Kidney (tissue), 14 donors: ENCODE results near the gene SOS2. TPM values are rescaled to one million over a fixed set of nuclear protein-coding genes. Genes with fewer than 3 reads are reported as not detected.

ENCODE experiments used
- DNase-seq, 5 donors: peaks; one replicate each; pipeline ENCODE4 v3.0.0-alpha.2; 2013 to 2020
- FAIRE-seq: peaks from 2 replicates; lab custom pipeline; 2012; peaks lifted over from hg19 to GRCh38; lab: Jason Lieb, UNC
- H3K27ac ChIP-seq, 2 donors: one replicate each; pipeline ENCODE4 v1.7.0; 2013; ENCODE audit warnings: low read depth in 2 of 2, low read length in 2 of 2, inconsistent platforms in 1 of 2
- H3K27me3 ChIP-seq: one replicate; pipeline ENCODE4 v1.7.1; 2013; ENCODE audit warnings: low read length, inconsistent platforms; ENCODE audit not compliant: control insufficient read depth, insufficient read depth
- H3K36me3 ChIP-seq, 3 donors: one replicate each; pipeline versions ENCODE4 v1.7.0 to v1.7.1; 2013; ENCODE audit warnings: low read length in 3 of 3, control low read depth in 1 of 3, inconsistent platforms in 1 of 3; ENCODE audit not compliant: insufficient read depth in 3 of 3, control insufficient read depth in 2 of 3
- H3K4me1 ChIP-seq, 3 donors: one replicate each; pipeline versions ENCODE4 v1.7.0 to v1.7.1; 2013; ENCODE audit warnings: low read length in 3 of 3, inconsistent platforms in 1 of 3, low read depth in 1 of 3; ENCODE audit not compliant: control insufficient read depth in 2 of 3, insufficient read depth in 2 of 3
- H3K4me3 ChIP-seq, 3 donors: one replicate each; pipeline versions ENCODE4 v1.7.0 to v1.8.1; 2013; ENCODE audit warnings: low read length in 3 of 3, control low read depth in 1 of 3, inconsistent platforms in 1 of 3
- H3K9ac ChIP-seq, 3 donors: one replicate each; pipeline versions ENCODE4 v1.7.0 to v1.7.1; 2013; ENCODE audit warnings: low read length in 3 of 3, control low read depth in 1 of 3, inconsistent platforms in 1 of 3
- H3K9me3 ChIP-seq, 3 donors: one replicate each; pipeline versions ENCODE4 v1.7.0 to v1.7.1; 2013; ENCODE audit warnings: low read length in 3 of 3, control low read depth in 1 of 3, inconsistent platforms in 1 of 3; ENCODE audit not compliant: control insufficient read depth in 2 of 3, insufficient read depth in 1 of 3
- CTCF ChIP-seq: IDR thresholded peaks from 3 replicates; pipeline ENCODE4 v1.5.1; 2012; ENCODE audit warnings: mild to moderate bottlenecking, moderate library complexity, borderline replicate concordance; ENCODE audit not compliant: insufficient read depth; ENCODE audit errors: extremely low read depth
- intact Hi-C: fragments of 100-400 bp; cut with DNase I; formaldehyde crosslinking; loops from one replicate; pipeline ENCODE4 v1.11.1; 2022
- polyA plus RNA-seq: library from polyadenylated mRNA; stranded (reverse); fragments of 350-450 nt; fragmentation: Illumina TruSeq; extraction: RNeasy Lipid Tissue Mini Kit (QIAGEN cat#74804); gene quantifications from one replicate; pipeline ENCODE4 v1.2.3, GENCODE V29; 2014; ENCODE audit warnings: low read depth, low replicate concordance; ENCODE audit not compliant: insufficient read depth
- total RNA-seq: library from RNA; stranded (reverse); fragmentation: NEBNext Ultra II Directional; extraction: Animal tissue kit (Norgen Biotek cat#: 25700); gene quantifications from one replicate; pipeline ENCODE4 v1.2.1, GENCODE V29; 2021
- donor health status: control.
- donor health status: control.
- donor health status: control.
- donor health status: control.
- donor health status: control.
- donor health status: DM: yes; HTN: yes; CAD: no.
- donor health status: Normal renal cell carcinoma (clear cell type).

The SOS2 gene
- total and polyA plus RNA-seq, 2 donors from 2014 or later, result 11.9 to 39.7 TPM

DNA sequence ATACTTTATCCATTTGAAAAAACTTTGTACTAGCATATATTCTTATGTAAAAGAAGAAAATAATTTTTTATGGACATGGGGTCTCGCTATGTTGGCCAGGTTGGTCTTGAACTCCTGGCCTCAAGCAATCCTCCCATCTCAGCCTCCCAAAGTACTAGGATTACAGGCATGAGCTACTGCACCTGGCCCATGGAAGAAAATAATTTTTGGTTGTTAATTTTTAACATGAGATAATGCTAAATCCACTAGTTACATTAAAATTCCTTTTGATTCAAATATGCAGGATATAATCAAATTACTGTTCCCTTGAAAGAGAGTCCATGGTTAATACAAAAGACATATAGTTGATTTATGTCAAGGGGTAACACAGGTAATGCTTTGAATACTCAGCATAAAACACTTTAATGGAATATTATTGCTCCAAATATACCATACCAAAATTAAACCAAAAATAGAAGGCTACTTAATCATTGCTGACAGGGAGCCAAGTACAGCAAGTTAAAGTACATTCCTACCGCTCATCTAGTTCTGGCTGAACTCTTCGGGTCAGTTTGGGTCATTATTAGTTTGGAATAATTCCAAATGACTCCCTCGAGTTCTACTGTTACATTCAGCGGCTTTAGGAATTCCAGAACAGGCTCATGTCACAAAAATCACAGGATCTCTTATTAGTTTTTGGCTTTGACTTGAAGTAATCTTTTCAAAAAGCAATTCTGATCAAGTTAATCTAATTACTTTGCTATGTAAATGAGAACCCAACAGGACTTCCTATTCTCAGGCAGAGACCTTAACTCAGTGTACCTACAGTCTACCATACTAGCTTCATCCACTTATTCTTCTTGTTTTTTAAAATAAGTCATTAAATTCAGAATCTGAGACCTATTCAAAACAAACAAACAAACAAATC lies 6.1 kb downstream of the SOS2 start:
- FAIRE-seq (peak; percentile 94), DNase-seq (peak in 3 of 5 donors; percentile 22 to 90 (median 79))
- Histone ChIP-seq H3K4me3 (peak overlapping the region in 1 of 3 donors; percentile 42), H3K9ac (peak overlapping the region in 1 of 3 donors; percentile 24), H3K36me3 (no peaks in the 10 kb centered on the region), H3K27ac (peak overlapping the region; percentile 40 to 71), H3K4me1 (peaks cover 3 to 36% (median 14%) of the 10 kb centered on the region in 3 donors), H3K27me3 (no peaks in the 10 kb centered on the region), H3K9me3 (no peaks in the 10 kb centered on the region)
- intact Hi-C loops, result no loop called here
- no peak for TF ChIP-seq CTCF

- Histone ChIP-seq H3K36me3 (no peaks in the 10 kb centered on the region), H3K4me3 (no peak overlapping the region), H3K4me1 (peaks cover 0 to 27% (median 9%) of the 10 kb centered on the region in 3 donors), H3K9ac (no peak overlapping the region), H3K27me3 (no peaks in the 10 kb centered on the region), H3K9me3 (no peaks in the 10 kb centered on the region), H3K27ac (peak overlapping the region in 1 of 2 donors; percentile 46)
- FAIRE-seq, result no peak
- DNase-seq, result no peak
- intact Hi-C loops, result no loop called here
- TF ChIP-seq CTCF, result no peak
These were observed 9.2 kb downstream of the SOS2 start for GRCh38 chr14:50222055-50222613.

DNA sequence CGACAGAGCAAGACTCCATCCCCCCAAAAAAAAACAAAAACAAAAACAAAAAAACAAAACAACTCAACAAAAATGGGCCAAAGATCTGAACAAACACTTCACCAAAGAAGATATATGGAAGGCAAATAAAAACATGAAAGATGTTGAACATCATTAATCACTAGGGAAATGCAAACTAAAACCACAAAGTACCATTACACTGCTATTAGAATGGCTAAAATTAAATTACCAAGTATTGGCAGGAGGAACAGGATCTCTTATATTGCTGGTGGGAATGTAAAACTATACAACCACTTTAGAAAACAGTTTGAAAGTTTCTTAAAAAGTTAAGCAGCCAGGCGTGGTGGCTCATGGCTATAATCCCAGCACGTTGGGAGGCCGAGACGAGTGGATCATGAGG lies 12.9 kb downstream of the SOS2 start:
- no peak for TF ChIP-seq CTCF
- Histone ChIP-seq H3K27ac (no peak overlapping the region), H3K9me3 (no peaks in the 10 kb centered on the region), H3K4me1 (peaks cover 0 to 17% (median 2%) of the 10 kb centered on the region in 3 donors), H3K36me3 (no peaks in the 10 kb centered on the region), H3K27me3 (no peaks in the 10 kb centered on the region), H3K9ac (no peak overlapping the region), H3K4me3 (no peak overlapping the region)
- intact Hi-C loops, result no loop called here
- FAIRE-seq (no peak), DNase-seq (no peak)
